Adipocyte (in vitro differentiated cells): ENCODE measurements around the gene XYLT1.

Source experiments
- DNase-seq: peaks from one replicate; pipeline ENCODE4 v3.0.0-alpha.2; 2015; ENCODE audit warnings: low read depth
- H3K27me3 ChIP-seq: replicated peaks from 2 replicates; pipeline ENCODE4 v1.7.0; 2013; ENCODE audit warnings: mild to moderate bottlenecking, low read length, moderate library complexity; ENCODE audit not compliant: control insufficient read depth, insufficient read depth
- H3K36me3 ChIP-seq: 2 replicates; pipeline ENCODE4 v1.7.0; 2013; ENCODE audit warnings: low read length, mild to moderate bottlenecking, moderate library complexity; ENCODE audit not compliant: control insufficient read depth, insufficient read depth, severe bottlenecking
- H3K4me1 ChIP-seq: 2 replicates; pipeline ENCODE4 v1.7.0; 2013; ENCODE audit warnings: mild to moderate bottlenecking, low read length, moderate library complexity; ENCODE audit not compliant: control insufficient read depth, insufficient read depth
- H3K4me3 ChIP-seq: 2 replicates; pipeline ENCODE4 v1.7.0; 2013; ENCODE audit warnings: mild to moderate bottlenecking, low read length, moderate library complexity
- H3K9ac ChIP-seq: 2 replicates; pipeline ENCODE4 v1.7.0; 2013; ENCODE audit warnings: mild to moderate bottlenecking, low read length, moderate library complexity
- H3K9me3 ChIP-seq: 2 replicates; pipeline ENCODE4 v1.7.0; 2013; ENCODE audit warnings: mild to moderate bottlenecking, low read length, moderate library complexity; ENCODE audit not compliant: control insufficient read depth

XYLT1 gene

GRCh38 chr16:17298238-17298637 lies 172.5 kb downstream of the XYLT1 start:
- H3K9me3 ChIP-seq: no peaks in the 10 kb centered on the region
- no peak for DNase-seq
- no peaks in the 10 kb centered on the region for H3K36me3 ChIP-seq
- H3K9ac ChIP-seq: no peak overlapping the region
- H3K4me1 ChIP-seq: peaks cover 27% of the 10 kb centered on the region
- H3K4me3 ChIP-seq: no peak overlapping the region
- no peaks in the 10 kb centered on the region for H3K27me3 ChIP-seq

GRCh38 chr16:17296431-17296830 lies 174.3 kb downstream of the XYLT1 start:
- no peaks in the 10 kb centered on the region for H3K27me3 ChIP-seq
- H3K9me3 ChIP-seq: no peaks in the 10 kb centered on the region
- H3K4me1 ChIP-seq: peaks cover 18% of the 10 kb centered on the region
- no peak overlapping the region for H3K4me3 ChIP-seq
- no peak for DNase-seq
- no peaks in the 10 kb centered on the region for H3K36me3 ChIP-seq
- no peak overlapping the region for H3K9ac ChIP-seq

DNA sequence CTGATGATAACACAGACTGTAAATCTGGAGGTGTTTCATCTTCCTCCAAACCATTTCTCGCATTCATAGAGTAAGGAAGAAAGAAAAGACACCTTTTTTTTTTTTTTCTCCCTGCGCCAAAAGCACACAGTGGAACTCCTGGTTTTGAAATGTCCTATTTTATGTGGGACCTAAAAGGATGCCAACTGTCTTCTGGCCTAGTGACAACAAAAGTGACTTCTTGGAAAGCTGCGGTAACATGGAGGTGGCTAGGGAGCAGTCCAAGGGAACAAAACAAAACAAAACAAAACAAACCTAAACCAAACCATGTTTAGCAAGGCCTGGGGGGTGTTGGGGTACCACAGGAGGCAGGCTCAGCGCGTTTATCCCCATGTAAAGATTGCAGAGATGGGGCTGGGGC lies 174.8 kb downstream of the XYLT1 start:
- no peaks in the 10 kb centered on the region for H3K27me3 ChIP-seq
- DNase-seq: no peak
- no peaks in the 10 kb centered on the region for H3K36me3 ChIP-seq
- H3K4me3 ChIP-seq: no peak overlapping the region
- H3K4me1 ChIP-seq: peaks cover 18% of the 10 kb centered on the region
- H3K9me3 ChIP-seq: no peaks in the 10 kb centered on the region
- H3K9ac ChIP-seq: no peak overlapping the region

GRCh38 chr16:17294856-17295255 lies 175.9 kb downstream of the XYLT1 start:
- DNase-seq: no peak
- Histone ChIP-seq H3K27me3 (no peaks in the 10 kb centered on the region), H3K36me3 (no peaks in the 10 kb centered on the region), H3K9ac (no peak overlapping the region), H3K9me3 (no peaks in the 10 kb centered on the region), H3K4me3 (no peak overlapping the region), H3K4me1 (peaks cover 22% of the 10 kb centered on the region)

DNA sequence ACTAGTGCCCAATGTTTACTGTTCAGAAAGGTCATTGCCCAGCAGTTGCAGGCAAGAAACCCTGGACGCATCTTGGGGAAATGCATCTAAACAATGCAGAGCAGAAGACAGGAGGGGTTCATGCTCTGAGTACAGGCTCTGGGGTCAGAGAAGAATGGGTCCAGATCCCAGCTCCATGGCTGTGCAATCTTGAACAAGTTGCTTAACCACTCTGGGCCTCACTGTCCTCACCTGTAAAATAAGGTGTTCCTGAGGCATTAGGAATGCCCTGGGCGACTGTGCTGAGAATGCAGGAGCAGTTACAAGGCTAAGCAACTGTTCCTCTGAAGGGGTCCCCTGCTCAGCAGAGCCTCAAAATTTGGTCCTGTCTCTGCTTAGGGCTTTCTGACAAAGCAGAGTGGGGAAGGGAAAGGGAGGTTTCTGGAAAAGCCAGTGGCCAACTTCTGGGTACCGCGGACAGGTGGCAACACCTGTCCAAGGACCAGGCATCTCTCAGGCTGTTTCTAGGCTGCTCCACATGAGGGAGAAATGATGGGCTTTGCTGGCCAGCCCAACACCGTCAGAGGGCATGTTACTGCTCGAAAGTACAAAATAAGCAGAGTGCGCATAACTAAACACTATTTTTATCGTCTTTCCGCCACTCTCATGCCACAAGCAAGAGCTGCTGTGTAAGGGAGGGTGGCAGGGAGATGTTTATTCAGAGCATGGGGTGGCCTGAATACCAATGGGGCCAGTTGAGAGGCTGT lies 176.8 kb downstream of the XYLT1 start:
- Histone ChIP-seq H3K9ac (no peak overlapping the region), H3K4me3 (no peak overlapping the region), H3K36me3 (no peaks in the 10 kb centered on the region), H3K4me1 (peaks cover 31% of the 10 kb centered on the region), H3K27me3 (no peaks in the 10 kb centered on the region), H3K9me3 (no peaks in the 10 kb centered on the region)
- no peak for DNase-seq

GRCh38 chr16:17291289-17291688 lies 179.5 kb downstream of the XYLT1 start:
- H3K4me3 ChIP-seq: no peak overlapping the region
- H3K27me3 ChIP-seq: no peaks in the 10 kb centered on the region
- no peak overlapping the region for H3K9ac ChIP-seq
- peaks cover 33% of the 10 kb centered on the region for H3K4me1 ChIP-seq
- H3K36me3 ChIP-seq: no peaks in the 10 kb centered on the region
- no peak for DNase-seq
- H3K9me3 ChIP-seq: no peaks in the 10 kb centered on the region

DNA sequence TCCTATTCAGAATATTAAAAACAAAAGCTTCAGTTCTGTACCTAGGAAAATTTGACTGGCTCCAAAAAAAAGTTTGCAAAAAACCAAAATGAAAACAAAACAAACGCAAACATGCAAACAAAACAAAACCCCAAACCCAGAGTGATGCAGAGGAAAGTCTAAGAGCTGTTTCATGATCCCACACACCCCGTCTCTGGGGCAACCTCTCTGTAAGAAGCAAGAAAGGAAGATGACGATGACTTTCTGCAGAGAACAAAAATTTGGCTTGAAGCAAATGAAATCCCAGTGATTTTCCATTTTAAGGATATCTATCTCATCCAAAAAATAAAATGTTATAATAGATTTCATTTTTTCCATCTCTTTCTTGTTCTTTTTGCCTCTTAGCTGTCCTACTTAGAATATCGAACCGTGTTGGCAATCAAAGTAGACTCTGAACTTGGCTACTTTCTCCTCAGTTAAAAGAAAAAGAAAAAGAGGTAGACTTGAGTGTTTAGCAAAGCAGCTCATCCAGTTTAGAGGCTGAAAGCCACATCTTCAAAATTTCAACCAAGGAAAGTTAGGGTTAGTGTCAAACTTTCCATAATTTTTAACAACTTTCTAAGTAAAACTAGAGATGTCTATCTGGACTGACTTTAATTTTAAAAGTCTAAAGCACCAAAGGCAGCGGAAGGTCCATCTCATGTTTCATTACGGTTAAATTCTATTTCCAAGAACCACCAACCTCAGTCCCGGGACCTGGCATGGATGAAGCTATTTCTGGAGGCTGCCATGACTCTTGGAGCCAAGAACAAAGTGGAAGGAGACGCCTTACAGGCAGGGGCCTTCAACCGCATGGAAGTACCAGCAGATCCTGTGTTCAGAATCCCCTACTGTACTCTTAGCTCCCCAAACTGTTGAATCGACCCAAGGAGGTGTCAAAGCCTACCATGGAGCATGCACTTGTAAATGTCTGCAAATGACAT lies 180.8 kb downstream of the XYLT1 start:
- DNase-seq: no peak
- no peak overlapping the region for H3K9ac ChIP-seq
- no peaks in the 10 kb centered on the region for H3K9me3 ChIP-seq
- no peaks in the 10 kb centered on the region for H3K36me3 ChIP-seq
- peaks cover 24% of the 10 kb centered on the region for H3K4me1 ChIP-seq
- no peak overlapping the region for H3K4me3 ChIP-seq
- no peaks in the 10 kb centered on the region for H3K27me3 ChIP-seq

DNA sequence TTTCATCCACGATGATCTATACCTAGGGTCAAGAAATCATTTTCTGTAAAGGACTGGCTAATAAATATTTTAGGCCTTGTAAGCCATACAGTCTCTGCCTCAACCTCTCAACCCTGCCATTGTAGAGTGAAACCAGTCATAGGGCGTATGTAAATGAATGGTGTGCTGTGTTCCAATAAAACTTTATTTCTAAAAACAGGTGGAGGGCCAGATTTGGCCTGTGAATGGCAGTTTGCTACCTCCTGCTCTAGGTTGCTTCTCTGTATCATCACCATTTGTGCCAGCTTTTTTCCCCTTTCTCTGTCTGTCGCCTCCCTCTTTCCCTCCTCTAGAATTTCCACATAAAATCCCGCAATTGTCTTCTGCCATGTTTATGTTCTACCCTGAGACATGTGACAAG lies 181.7 kb downstream of the XYLT1 start:
- no peak for DNase-seq
- no peak overlapping the region for H3K9ac ChIP-seq
- no peak overlapping the region for H3K4me3 ChIP-seq
- no peaks in the 10 kb centered on the region for H3K27me3 ChIP-seq
- no peaks in the 10 kb centered on the region for H3K9me3 ChIP-seq
- H3K36me3 ChIP-seq: no peaks in the 10 kb centered on the region
- peaks cover 24% of the 10 kb centered on the region for H3K4me1 ChIP-seq

GRCh38 chr16:17287166-17287800 lies 183.5 kb downstream of the XYLT1 start:
- no peak overlapping the region for H3K4me3 ChIP-seq
- H3K9ac ChIP-seq: peak overlapping the region; percentile 25
- no peaks in the 10 kb centered on the region for H3K27me3 ChIP-seq
- H3K4me1 ChIP-seq: peaks cover 24% of the 10 kb centered on the region
- H3K36me3 ChIP-seq: no peaks in the 10 kb centered on the region
- no peaks in the 10 kb centered on the region for H3K9me3 ChIP-seq
- DNase-seq: no peak

DNA sequence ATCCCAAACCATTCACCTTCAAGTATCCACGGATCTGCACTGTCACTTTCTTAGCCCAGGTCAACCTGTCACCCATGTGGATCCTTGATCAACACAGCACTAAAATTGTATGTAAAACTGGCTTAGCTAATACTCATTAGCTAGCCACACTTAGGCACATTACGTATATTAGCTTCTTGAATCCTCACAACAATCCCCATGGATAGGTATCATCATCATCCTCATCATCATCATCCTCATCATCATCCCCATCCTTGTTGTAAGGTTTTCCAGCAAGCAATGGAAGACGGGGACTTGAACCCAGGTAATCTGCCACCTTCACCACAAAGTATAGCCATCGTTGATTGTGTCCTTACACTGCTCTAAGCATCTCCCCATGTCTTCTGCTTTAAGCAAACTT lies 184.3 kb downstream of the XYLT1 start:
- Histone ChIP-seq H3K4me3 (no peak overlapping the region), H3K9ac (no peak overlapping the region), H3K27me3 (no peaks in the 10 kb centered on the region), H3K9me3 (no peaks in the 10 kb centered on the region), H3K36me3 (no peaks in the 10 kb centered on the region), H3K4me1 (peaks cover 24% of the 10 kb centered on the region)
- DNase-seq: no peak

DNA sequence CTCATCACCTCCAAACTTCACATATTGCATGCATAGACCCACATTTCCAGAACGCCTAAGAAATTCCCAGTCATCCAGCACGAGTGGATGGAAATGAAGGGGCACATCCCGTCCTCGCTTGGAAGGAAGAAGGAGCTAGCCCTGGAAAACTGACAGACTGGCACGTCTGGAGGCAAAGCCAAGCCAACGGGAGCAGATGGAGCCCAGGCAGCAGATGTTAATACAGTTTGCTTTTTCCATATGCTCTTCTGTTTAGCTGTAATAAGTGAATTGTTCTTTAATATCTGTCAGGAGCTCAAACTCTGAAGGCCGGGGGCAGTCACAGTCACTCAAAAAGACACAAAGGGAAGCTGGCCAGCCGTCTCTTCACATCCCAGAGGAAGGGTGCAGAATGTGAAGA lies 187.7 kb downstream of the XYLT1 start:
- no peak for DNase-seq
- H3K4me1 ChIP-seq: peaks cover 10% of the 10 kb centered on the region
- H3K9me3 ChIP-seq: no peaks in the 10 kb centered on the region
- H3K4me3 ChIP-seq: no peak overlapping the region
- H3K9ac ChIP-seq: no peak overlapping the region
- no peaks in the 10 kb centered on the region for H3K27me3 ChIP-seq
- no peaks in the 10 kb centered on the region for H3K36me3 ChIP-seq
